Endothelial cell of hepatic sinusoid (primary cell): Measurements from ENCODE around the gene SIRT2.

ENCODE experiments used
- in situ Hi-C: cut with HindIII; loops from 2 replicates; pipeline ENCODE4 v1.10.0; 2017; ENCODE audit warnings: low sequenced_read_pairs

Gene SIRT2

DNA sequence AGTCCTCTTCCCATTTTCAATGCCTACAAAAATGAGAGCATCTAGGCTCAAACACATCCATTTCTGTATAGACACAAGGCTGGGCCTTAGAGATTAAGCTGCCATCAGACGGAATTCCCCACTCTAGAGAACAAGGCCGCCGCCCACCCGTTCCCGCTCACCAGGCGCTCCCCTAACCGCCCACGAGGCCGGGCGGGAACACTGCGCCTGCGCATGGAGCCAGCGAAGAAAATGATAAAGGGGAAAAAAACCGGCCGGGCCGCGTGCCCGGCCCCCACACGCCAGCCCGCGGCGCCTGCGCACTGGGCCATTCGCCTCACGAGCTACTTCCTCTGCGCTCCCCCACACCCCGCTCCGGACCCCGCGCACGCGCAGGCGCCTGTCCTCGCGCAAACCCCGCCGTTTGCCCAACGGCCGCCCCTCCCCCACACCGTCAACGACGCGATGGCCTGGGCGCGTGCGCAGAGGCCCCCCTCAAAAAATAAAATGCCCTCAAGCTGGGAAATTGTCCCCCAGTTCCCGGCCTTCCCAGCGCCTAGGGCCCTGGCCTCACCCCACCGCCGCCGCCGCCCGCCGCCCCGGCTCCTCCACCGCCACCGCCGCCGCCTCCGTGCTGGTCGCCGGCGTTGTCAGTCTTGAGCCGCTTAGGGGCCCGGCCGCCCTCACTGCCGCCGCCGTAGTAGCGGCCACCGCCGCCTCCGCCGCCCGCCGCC is 50.1 kb downstream of the SIRT2 start:
- in situ Hi-C loops, result loop anchor here (10.0 kb wide), 1 partner anchor 75 kb away; the partner anchor contains the start of gene LGALS7

DNA sequence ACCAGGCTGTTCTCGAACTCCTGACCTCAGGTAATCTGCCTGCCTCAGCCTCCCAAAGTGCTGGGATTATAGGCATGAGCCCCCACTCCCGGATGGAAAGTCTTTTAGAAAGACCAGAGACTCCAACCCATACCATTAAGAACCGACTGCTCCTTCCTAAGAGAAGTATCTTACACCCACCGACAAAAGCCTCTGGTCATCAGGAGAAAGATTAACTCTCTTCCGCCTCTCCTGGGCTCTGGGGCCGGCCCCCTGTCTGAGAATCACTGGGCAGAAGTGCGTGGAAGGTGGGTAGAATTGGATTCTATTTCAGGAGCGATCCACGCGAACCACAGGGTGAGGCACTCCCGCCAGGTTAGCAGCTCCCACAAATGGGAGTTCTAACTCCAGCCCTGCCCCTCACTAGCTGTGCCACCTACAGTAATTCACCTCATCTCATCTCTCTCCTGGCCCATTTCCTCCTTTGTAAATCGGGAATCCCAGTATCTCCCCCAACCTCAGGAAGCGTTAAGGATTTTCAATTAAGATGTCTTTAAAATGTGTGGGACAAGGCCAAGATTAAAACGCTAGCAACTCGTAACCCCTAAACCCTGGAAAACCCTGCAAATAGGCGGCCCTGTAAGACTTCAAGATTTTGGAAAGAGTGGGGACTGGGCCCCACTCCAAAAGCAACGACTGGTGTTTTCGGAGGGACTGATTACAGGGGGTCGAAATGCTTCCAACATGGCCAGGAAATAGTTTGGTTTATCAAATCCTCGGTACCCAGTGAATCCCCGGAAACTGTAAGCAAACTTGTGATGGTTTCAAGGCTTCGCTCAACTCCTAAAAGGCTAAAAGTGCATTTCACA is 50.9 kb downstream of the SIRT2 start:
- in situ Hi-C loops, result loop anchor here (10.0 kb wide), 1 partner anchor 74 kb away; the partner anchor contains the start of gene LGALS7

DNA sequence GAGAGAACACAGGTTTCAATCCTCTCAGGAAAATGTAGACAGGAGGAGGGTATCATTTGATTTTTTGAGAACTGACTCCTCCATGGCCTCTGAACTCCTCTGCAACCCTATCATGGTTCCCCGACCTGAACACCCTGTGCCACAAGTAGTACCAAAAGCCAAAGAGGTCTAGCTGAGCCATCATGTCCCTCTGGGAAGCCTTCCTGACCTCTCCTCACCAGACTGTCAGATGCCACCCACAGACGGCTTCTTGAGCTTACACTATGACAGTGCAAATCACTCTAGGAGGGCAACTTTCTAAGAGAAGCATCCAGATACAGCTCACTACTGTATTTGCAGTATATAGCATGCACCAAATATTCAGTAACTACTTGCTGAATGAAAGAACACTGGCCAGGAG is 53.3 kb downstream of the SIRT2 start:
- in situ Hi-C loops, result loop anchor here (10.0 kb wide), 1 partner anchor 71 kb away; the partner anchor contains the start of gene LGALS7

DNA sequence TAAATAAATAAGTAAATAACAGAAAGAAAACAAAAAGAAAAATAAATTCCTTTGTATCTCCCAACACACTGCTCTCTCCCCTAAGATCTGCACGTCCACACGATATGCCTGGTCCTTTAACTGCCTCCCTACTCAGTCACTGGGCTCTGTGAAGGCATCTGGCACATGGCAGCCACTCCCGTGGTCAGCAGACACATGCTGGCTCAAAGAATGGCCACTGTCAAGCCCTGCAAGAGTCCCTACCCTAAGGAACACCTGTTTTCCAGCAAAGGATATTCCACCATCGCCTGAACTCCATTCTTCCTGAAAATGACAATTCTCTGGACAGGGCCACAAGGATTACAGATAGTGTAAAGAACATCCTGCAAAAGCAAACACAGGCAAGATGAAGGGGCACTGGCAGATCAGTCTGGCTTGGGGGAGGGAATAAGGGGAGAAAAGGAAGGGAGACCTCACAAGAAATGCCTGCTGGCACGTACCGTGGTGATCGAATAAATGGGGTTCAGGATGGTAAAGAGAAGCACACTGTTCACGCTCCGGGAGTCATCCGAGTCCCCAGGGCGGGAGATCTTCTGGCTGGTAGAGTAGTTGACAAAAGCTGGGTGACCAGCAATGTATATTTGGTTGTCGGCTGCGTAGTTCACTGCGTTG is 53.9 kb downstream of the SIRT2 start:
- in situ Hi-C loops, result loop anchor here (10.0 kb wide), 1 partner anchor 71 kb away; the partner anchor contains the start of gene LGALS7

DNA sequence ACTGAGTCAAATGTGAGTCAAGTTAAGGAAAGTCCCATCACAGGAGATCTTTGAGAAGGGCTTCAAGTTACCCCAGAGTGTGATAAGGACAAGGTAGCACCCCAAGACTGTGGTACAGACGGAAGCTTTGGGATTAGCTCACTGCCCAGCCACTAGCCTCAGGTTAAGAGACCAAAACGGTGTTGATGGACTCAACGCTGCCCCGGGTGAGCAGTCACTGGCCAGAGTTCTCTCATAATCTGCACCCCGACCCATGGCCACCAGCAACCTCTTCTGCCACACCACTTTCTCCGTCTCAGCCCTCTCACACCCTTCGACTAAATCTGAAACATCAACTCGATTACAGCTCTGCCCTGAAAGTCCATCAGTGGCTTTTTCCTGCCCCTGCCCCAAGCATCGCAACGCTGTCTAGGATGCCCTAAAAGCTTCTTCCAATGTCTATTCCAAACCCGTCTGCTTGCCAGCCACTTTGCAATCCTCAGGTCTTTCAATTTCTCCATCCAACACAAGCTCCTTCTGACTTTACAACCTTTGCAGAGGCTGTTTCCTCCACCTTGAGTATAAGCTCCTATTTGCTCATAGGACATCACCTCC is 55.2 kb downstream of the SIRT2 start:
- in situ Hi-C loops, result loop anchor here (10.0 kb wide), 1 partner anchor 69 kb away; the partner anchor contains the start of gene LGALS7

DNA sequence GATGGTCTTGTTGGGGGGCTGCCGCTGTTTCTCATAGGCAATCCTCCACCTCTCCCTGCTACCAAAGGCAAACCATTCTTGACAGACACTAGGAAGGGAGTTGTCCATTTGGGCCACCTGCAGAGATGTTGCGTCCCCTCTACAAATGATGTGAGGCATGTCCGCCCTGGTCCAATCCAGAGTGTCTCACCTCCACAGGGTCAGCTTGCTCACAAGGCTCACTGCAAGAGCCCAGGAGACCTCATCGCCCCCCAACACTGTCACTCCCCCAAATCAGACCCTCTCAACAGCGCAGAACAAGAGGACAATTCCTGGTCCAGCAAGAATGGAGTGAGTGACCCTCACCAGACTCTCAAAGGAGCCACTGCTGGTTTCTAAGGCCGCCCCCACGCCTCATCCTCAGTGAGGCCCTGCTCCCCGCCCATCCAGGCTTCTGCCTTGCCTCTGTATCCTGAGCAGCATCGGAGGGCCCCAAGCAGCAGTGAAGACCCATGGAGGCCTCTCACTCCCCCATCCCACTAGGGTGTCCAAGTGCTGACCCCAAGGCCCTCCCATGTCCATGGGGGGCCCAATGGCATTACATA is 56.2 kb downstream of the SIRT2 start:
- in situ Hi-C loops, result loop anchor here (10.0 kb wide), 1 partner anchor 68 kb away; the partner anchor contains the start of gene LGALS7

DNA sequence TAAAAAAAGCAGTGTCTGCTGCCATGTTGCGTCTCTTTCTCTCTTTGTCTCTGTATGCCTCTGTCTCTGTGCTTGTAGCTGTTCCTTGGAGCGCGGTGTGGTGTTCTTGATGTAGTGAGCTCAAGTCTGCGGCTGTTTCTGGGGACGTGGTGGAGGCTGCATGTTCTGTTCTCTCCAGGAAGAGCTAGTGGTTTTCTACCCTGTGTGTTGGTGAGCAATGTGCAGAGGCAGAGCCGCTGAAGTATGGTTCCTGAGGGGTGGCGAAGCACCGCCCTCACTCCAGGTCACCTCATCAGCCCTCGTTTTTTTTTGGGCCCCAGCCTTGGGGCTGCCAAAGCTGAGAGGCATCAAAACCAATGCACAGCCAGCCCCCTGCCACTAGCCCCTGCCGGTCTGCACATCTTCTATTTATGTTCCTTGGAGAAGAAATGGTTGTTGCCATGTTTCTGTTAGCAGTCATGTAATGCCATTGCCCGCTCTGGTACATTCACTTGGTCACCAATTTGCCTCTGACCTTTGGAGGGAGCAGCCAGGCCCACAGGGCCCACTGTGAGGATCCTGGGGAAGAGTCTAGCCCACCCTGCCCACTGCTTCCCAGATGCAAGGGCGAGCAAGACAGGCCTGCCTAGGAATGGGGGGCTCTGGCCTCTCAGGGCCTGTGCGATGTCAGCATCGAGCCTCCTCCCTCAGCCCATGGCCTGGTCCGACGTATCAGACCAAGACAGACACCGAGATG is 56.8 kb downstream of the SIRT2 start:
- in situ Hi-C loops, result loop anchor here (10.0 kb wide), 1 partner anchor 68 kb away; the partner anchor contains the start of gene LGALS7

DNA sequence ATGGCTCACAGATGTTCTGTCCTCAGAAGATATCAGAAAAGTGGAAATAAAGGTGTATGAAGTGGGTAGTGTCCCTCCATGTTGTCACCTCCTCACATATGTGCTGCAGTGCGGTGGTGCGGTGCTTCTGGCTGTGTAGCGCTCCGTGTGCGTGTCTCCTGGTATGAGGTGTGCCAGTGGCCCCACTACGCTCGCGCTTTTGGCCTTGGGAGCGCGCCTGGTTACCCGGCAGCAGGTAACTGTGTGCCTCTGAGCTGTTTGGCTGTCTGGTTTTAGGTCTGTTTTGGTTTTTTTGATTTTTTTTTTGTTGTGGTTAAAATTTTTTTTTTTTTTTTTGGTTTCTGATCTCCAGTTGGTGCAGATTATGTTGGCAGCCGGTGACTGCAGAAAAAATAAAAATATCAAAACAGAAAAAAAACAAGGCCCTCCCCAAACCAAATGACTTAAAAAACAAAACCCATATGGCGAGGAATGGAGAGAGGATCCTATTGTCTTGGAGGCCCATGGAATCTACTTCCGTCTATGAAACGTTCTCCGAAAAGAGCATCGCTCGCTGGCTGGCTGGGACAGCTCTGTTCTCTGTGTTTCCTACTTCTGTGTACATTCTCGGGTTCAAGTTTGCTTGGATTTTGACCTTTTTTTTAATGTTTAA is 57.5 kb downstream of the SIRT2 start:
- in situ Hi-C loops, result loop anchor here (10.0 kb wide), 1 partner anchor 67 kb away; the partner anchor contains the start of gene LGALS7

DNA sequence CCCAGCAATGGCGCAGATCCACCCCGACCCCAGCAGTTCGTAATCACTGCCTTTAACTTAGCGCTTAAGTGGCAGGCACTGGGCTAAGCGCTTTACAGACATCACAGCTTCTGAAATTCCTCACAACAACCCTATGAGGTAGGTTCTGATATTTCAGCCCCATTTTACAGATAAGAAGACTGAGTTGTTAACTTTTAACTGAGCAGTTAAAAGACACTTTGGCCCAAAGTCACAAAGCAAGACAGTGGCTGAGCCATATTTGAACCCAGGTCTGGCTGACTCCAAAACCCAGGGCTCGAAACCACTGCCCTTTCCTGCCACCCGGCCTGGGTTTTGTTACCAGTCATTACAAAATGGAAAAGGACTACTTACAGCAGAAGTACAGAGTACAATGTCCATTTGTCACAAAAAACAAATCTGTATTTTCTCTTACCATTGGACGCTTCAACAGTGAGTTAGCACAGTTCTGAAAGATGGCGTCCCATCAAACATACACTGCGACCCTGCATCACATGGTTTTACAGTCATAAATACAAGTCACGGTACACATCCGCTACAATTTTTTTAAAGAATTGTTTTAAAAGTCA is 58.1 kb downstream of the SIRT2 start:
- in situ Hi-C loops, result loop anchor here (10.0 kb wide), 1 partner anchor 66 kb away; the partner anchor contains the start of gene LGALS7

DNA sequence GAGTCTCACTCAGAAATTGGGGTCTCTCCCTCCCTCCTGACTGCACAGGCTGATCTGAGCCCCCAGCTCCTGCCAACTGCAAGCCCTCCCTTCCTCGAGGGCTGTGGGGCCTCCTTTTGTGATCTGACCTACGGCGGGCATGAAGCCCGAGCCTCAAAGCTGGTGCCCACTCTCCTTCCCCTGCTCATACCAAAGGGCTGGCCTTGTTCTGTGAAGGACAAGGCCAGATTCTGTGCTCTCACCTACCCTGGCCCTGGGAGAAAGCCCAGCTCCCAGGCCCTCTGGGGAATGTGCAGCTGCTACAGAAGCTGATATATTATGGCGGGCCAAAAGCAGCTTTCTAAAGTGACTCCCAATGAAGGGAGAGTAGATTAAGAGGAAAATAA is 58.8 kb downstream of the SIRT2 start:
- in situ Hi-C loops, result loop anchor here (10.0 kb wide), 1 partner anchor 66 kb away; the partner anchor contains the start of gene LGALS7

DNA sequence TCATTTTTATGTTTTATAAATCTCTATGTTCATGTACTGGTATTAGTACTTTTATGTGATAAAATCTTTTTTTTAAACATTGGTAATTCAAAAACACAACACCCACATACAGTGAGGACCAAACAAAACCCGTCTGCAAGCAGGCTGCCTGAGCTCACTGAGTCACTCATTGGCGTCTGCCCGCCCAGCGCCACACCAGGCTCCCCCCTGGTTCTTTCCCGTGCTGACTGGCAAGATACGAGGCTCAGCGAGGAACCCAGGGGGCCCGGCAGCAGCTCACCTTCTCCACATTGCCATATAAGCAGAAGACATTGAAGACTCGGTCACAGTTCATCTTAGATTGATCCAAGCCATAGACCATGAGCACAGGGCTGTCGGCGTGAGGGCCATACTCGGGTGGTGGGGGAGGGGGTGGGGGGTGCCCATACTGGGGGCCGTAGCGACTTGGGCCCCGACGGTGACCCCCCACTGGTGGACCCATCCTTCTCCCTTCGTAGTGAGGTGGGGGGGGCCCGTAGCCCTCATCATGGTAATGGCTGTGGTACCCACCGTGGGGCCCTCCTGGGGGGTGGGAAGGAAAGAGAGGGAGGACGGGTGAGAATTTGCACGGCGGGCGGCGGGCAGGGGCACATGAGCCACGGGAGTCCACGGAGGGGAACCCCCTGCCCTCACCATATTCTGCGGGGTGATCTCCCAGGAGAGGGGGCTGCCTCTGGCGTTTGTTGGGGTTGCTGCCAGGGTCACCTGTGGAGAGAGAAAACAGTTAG is 59.4 kb downstream of the SIRT2 start:
- in situ Hi-C loops, result loop anchor here (10.0 kb wide), 1 partner anchor 65 kb away; the partner anchor contains the start of gene LGALS7

DNA sequence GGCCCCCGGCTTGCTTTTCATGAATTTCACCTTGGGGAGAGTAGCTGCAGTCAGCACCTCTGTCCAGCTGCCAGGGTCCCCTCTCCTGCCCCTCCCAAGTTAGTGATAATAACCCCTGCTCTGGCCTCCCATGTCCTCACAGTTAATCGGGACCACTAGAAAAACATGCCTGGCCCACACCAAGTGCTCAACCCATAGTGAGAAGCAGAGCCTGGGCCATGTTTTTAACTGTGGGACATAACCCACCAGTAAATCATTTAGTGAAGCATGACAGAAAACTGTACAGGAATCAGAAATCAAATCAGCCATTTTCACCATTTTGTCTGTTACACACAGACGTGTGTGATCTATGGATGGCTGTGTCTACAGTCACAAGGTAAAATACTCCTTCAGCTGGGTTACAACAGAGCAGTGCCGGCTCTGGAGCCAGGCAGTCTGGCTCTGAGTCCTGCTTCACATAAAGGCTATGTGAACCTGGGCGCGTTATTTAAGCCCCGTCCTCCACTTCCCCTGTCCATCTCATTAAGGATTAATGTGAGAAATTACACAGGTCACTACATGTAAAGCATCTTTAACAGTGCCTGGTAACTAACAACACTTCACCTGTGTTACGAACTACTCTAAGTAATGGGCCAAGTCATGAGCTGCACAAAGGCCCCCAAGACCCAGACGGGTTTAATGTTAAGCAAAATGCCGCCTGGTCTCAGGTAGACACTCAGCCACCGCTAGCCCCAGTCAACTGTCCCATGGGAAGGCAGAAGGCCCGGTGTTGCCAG is 60.2 kb downstream of the SIRT2 start:
- in situ Hi-C loops, result no loop called here

DNA sequence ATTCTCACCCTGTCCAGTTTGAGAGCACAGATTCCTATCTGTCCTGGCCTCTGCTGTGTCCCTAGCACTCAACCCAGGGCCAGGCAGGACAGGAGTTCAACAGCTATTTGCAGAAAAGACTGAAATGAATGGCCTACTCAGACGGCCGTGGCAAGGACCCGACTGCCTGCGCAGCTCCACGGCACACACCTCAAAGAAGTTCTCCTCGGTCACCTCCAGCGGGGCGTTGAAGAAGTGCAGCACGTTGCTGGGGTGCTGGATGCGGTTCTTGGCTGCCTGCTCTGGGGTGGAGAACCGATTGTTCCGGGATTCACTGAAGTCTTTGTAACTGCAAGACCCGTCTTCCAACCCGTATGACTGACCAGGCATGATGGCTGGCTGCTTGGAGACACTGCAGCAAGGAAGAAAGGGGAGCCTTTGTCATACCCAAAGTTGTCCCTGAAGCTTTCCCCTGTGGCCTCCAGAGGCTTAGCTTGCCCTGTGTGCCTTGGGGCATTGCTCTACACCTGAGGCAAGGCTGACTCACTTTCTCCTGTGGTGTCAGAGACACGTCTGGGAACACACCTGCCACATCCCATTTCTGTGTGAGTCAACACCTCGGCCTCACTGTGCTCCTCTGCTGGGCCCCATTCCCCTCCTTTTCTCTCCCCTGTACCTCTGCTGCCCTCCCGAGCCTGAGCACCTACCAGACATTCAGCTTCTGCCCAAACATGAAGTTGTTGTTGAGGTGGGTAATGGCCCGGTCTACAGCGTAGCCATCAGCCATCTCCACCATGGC is 61.0 kb downstream of the SIRT2 start:
- in situ Hi-C loops, result no loop called here

DNA sequence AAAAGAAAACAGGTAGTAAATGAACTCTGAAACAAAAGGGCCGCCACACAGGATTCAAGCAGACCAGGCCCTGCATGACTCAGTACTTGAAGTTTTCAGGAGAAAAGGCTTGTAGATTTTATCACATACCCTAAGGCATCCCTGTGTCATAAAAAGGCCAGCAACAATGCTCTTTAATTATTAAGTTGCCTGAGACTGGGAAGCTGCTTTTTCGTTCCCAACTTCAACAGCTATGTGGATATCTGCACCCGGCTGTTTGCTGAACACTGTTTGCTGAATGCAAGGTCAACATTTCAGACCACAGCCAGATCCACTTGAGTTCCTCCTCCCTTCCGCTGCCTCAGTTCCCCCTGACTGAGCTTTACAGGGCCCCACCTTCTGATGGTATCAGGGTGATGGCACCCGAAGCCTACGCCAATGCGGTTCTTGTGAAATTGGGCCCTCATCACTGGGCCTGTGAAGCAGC is 61.7 kb downstream of the SIRT2 start:
- in situ Hi-C loops, result no loop called here

DNA sequence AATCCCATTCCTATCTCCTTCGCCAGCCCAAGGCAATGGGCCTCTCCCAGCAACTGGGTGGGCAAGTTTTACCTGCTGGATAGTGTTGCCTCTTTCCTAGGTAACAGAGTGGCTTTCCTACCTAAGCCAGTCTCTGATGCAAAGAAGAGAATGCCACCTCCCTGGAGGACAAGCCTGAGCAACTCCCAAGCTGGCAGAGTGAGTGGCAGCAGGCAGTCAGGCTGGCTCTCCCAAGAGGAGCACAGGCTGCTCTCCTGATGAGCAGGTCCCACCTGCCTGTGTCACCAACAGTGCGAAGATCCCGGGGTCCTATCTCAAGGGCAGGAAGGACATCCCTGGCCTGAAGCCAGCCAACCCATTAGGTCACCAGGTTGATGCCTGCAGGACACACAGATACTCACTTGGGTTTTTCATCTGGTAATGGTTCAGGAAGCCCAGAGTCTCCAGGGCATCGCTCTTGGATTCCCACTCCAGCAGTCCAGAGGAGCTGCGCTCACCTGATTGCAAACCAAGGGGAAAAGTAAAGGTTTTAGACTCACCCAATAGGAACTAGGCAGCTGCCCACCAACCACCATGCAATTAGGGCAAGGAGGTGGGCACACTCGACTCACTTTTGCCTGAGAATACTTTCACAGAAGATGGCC is 62.3 kb downstream of the SIRT2 start:
- in situ Hi-C loops, result no loop called here
